Mucosa of stomach (tissue), 1 donor: ENCODE results near the gene MANBA.
"Not testable (repeated sequence)": the region's sequence is repeated elsewhere in the genome, so short reads cannot be mapped to it uniquely, and the experiment has no call there.

Experiments used
- H3K27me3 ChIP-seq: one replicate; pipeline ENCODE4 v1.7.0; 2013; ENCODE audit warnings: mild to moderate bottlenecking, low read length; ENCODE audit not compliant: control insufficient read depth, insufficient read depth
- H3K36me3 ChIP-seq: one replicate; pipeline ENCODE4 v1.7.0; 2013; ENCODE audit warnings: low read length; ENCODE audit not compliant: control insufficient read depth, insufficient read depth
- H3K4me1 ChIP-seq: one replicate; pipeline ENCODE4 v1.7.0; 2013; ENCODE audit warnings: mild to moderate bottlenecking, low read length; ENCODE audit not compliant: control insufficient read depth, insufficient read depth
- H3K4me3 ChIP-seq: one replicate; pipeline ENCODE4 v1.7.0; 2013; ENCODE audit warnings: low read length
- H3K9ac ChIP-seq: one replicate; pipeline ENCODE4 v1.7.0; 2013; ENCODE audit warnings: mild to moderate bottlenecking, low read length, moderate library complexity
- H3K9me3 ChIP-seq: one replicate; pipeline ENCODE4 v1.7.0; 2013; ENCODE audit warnings: mild to moderate bottlenecking, low read length, moderate library complexity; ENCODE audit not compliant: control insufficient read depth
- donor health status: Pancreatic carcinoma.

The MANBA gene

DNA sequence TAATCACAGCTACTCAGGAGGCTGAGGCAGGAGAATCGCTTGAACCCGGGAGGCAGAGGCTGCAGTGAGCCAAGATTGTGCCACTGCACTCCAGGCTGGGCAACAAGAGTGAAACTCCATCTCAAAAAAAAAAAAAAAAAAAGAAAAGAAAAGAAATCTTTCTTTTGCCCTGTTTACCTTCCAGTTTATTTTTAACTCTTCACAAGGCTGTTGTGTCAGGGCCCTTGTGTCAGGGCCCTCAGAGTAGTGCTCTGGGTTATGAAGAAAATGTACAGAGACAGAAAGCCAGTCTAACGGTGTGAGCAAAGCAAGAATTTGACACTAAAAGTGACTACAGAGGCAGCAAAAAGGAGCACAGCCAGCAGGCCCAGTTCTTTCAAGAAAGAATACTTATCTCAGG is 47.0 kb downstream of the MANBA start:
- H3K9ac ChIP-seq, H3K36me3 ChIP-seq, H3K27me3 ChIP-seq, H3K9me3 ChIP-seq, H3K4me3 ChIP-seq, H3K4me1 ChIP-seq: not testable (repeated sequence)

GRCh38 chr4:102713096-102713495 is 47.7 kb downstream of the MANBA start:
- Histone ChIP-seq H3K9ac (no peak overlapping the region), H3K36me3 (no peaks in the 10 kb centered on the region), H3K4me1 (no peaks in the 10 kb centered on the region), H3K9me3 (no peaks in the 10 kb centered on the region), H3K27me3 (no peaks in the 10 kb centered on the region), H3K4me3 (no peak overlapping the region)

DNA sequence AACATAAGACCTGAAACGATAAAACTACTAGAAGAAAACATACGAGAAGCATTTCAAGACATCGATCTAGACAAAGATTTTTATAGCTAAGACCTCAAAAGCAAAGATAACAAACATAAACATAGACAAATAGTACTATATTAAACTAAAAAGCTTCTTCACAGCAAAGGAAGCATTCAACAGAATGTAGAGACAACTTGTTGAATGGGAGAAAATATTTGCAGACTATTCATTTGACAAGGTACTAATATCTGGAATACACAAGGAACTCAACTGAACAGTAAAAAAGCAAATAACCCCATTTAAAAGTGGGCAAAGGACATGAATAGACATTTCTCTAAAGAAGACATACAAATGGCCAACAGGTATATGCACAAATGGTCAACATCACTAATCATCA is 49.8 kb downstream of the MANBA start:
- Histone ChIP-seq H3K4me1 (no peaks in the 10 kb centered on the region), H3K27me3 (no peaks in the 10 kb centered on the region), H3K4me3 (no peak overlapping the region), H3K9me3 (no peaks in the 10 kb centered on the region), H3K9ac (no peak overlapping the region), H3K36me3 (no peaks in the 10 kb centered on the region)

DNA sequence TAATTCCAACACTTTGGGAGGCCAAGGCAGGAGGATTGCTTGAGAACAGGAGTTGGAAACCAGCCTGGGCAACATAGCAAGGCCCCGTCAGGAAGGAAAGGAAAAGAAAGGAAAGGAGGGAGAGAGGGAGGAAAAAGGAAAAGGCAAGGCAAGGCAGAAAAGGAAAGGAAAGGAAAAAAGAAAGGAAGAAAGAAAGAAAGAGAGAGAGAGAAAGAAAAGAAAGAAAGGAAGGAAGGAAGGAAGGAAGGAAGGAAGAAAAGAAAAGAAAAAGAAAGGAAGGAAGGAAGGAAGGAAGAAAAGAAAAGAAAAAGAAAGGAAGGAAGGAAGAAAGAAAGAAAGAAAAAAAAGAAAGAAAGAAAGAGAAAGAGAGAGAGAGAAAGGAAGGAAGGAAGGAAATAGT is 51.7 kb downstream of the MANBA start:
- not testable (repeated sequence) for H3K36me3 ChIP-seq, H3K4me3 ChIP-seq, H3K9me3 ChIP-seq, H3K4me1 ChIP-seq, H3K27me3 ChIP-seq, H3K9ac ChIP-seq

GRCh38 chr4:102707150-102707549 is 53.6 kb downstream of the MANBA start:
- Histone ChIP-seq H3K9me3 (no peaks in the 10 kb centered on the region), H3K36me3 (no peaks in the 10 kb centered on the region), H3K9ac (no peak overlapping the region), H3K27me3 (no peaks in the 10 kb centered on the region), H3K4me3 (no peak overlapping the region), H3K4me1 (no peaks in the 10 kb centered on the region)

DNA sequence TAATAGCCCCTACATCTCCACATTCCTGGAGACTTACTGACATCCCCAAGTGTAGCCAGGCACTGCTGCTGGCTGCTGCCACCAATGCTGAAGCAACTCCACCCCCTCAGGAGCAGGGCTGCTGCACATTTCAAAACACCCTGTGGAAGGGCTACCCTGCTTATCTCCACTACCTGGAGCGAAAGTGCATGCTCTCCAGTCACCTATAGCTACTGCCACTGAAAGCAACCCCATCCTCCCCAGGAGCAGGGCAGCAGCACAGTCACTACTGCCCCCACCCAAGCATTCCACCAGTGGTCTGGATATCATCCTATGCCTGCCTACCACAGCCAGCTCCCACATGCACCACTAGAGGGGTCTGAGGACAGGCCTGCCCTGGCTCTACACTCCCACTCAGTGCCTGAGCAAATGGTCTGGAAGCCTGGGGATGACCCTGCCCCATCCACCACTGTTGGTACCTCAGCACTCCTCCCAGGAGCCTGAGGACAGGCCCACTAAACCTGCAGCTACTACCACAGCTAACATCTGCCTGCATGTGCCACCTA is 55.3 kb downstream of the MANBA start:
- no peak overlapping the region for H3K9ac ChIP-seq
- H3K4me3 ChIP-seq, result no peak overlapping the region
- no peaks in the 10 kb centered on the region for H3K9me3 ChIP-seq
- no peaks in the 10 kb centered on the region for H3K36me3 ChIP-seq
- no peaks in the 10 kb centered on the region for H3K4me1 ChIP-seq
- H3K27me3 ChIP-seq, result no peaks in the 10 kb centered on the region

DNA sequence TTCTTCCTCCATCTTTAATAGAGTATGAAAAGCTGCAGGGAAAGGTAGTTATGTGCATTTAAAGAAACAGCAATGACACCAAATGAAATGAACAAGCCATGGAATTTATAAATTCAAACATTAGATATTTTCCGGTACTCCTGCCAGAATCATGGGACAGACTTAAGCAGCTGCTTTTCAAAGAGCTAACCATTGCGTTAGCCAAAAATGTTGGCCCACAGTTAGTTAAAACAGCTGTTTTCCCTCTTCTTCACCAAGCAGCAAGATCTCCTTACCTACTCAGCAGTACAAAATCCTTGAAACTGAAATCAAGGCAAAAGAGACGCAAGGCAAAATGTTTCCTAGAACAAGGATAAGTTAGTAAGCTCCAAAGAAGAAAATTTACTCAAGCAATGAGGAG is 64.0 kb downstream of the MANBA start:
- no peaks in the 10 kb centered on the region for H3K36me3 ChIP-seq
- H3K9me3 ChIP-seq, result no peaks in the 10 kb centered on the region
- no peaks in the 10 kb centered on the region for H3K4me1 ChIP-seq
- no peak overlapping the region for H3K4me3 ChIP-seq
- no peaks in the 10 kb centered on the region for H3K27me3 ChIP-seq
- H3K9ac ChIP-seq, result no peak overlapping the region

DNA sequence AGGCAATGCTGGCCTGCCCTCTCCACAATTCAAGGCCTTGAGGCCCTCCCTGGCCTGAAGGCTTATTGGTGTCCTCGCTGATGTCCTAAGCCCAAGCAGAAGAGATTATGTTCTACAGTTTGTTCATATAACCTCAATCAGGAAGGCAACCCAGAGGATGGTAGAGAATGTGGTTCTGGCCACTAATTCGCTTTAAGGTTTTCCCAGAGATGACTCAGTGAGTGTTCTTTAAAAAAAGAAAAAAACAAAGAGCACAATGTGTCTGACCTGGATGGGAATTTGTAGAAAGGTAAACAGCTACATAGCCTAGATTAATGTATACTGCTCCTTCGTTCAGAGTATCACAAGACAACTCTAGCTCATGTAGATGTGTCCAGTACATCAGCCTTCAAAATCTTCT is 66.0 kb downstream of the MANBA start:
- Histone ChIP-seq H3K27me3 (no peaks in the 10 kb centered on the region), H3K4me1 (no peaks in the 10 kb centered on the region), H3K9me3 (no peaks in the 10 kb centered on the region), H3K36me3 (no peaks in the 10 kb centered on the region), H3K9ac (no peak overlapping the region), H3K4me3 (no peak overlapping the region)

DNA sequence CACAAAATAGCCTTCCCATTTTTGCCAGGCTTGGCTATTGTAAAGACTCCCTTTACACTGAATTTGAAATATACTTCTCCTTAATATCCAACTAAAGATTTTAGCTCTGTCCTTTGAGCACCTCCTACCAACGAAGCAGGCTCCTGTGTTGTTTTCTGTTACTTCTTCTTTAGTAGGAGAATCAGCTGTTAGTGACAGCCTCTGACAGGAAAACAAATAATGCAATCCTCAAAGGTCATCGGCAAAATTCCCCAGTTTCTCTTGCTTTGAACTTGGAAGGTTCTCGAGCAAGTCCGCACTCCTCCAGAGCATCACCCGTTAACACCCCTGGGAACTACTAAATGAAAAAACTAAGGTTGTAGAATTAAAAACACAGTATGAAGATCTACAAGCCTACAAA is 66.9 kb downstream of the MANBA start:
- no peaks in the 10 kb centered on the region for H3K4me1 ChIP-seq
- H3K9ac ChIP-seq, result no peak overlapping the region
- H3K27me3 ChIP-seq, result no peaks in the 10 kb centered on the region
- H3K9me3 ChIP-seq, result no peaks in the 10 kb centered on the region
- H3K4me3 ChIP-seq, result no peak overlapping the region
- no peaks in the 10 kb centered on the region for H3K36me3 ChIP-seq

DNA sequence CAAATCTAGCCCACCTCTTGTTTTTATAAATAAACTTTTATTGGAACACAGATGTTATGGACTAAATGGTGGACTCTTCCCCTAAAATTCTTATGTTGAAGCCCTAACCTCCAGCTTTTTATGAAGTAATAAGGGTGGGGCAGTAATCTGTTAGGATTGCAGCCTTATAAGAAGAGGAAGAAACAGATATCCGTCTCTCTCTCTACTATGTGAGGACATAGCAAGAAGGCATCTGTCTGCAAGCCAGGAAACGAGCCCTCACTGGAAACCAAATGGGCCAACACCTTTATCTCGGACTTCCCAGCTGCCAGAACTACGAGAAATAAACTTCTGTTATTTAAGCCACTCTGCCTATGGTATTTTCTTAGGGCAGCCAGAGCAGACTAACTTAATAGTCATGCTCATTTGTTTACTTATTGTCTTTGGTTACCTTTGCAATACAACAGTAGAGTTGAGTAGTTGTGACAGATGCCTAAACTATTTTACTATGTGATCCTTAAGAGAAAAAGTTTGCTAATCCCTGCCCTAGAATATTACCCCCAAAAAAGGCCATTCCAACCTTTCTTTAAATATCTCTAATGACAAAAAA is 67.4 kb downstream of the MANBA start:
- H3K4me1 ChIP-seq, result peaks cover 2% of the 10 kb centered on the region
- H3K9me3 ChIP-seq, result no peaks in the 10 kb centered on the region
- H3K9ac ChIP-seq, result no peak overlapping the region
- H3K36me3 ChIP-seq, result no peaks in the 10 kb centered on the region
- H3K27me3 ChIP-seq, result no peaks in the 10 kb centered on the region
- H3K4me3 ChIP-seq, result no peak overlapping the region

DNA sequence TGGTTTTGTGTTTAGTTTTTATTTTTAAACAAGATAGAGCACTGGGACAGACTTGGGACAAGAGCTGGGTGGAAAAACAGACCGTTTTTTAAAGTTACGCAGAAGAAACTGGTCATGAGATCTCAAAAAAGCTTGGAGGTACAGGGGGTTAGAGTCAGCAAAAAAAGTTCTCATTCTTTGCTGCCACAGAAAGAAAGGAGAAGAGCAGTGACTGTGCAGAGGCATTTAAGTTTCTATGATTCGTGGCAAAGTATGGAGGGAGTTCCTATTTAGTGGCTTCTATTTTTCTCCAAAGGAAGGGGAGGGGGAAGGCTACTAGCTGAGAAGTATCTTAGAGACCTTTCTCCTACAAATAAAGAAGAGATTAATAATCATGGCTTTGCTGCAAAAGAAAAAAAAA is 68.3 kb downstream of the MANBA start:
- Histone ChIP-seq H3K4me1 (peaks cover 9% of the 10 kb centered on the region), H3K4me3 (no peak overlapping the region), H3K36me3 (no peaks in the 10 kb centered on the region), H3K27me3 (no peaks in the 10 kb centered on the region), H3K9ac (no peak overlapping the region), H3K9me3 (no peaks in the 10 kb centered on the region)

- Histone ChIP-seq H3K4me1 (peaks cover 14% of the 10 kb centered on the region), H3K27me3 (no peaks in the 10 kb centered on the region), H3K4me3 (no peak overlapping the region), H3K9ac (no peak overlapping the region), H3K9me3 (no peaks in the 10 kb centered on the region), H3K36me3 (no peaks in the 10 kb centered on the region)
Measured at GRCh38 chr4:102687982-102688433, 72.8 kb downstream of the MANBA start.
